ENCODE data around the gene ZNF629. TPM values are rescaled to one million over a fixed set of nuclear protein-coding genes. Genes with fewer than 3 reads are reported as not detected.

ZNF629 gene
- total RNA-seq, 1 experiment from 2014 or later = 18.4 TPM

DNA sequence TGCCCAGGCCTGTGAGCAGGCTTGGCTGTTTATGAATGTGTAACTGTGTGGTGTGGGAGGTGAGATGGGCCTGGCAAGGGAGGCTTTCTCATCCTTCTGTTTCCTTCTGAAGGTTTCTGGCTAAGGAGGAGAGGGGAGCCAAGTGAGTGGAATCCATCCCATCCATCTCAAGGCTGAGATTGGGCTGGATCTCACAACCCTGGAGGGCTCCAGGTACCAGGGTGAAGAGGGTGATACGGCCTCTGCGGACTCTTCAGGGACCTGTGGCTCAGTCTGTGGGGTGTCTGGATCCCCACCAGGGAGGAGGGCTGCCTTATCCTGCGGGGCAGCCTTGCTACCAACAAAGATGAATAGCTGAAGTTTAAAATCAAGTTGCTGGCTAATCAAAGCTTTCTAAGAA lies 7.0 kb downstream of the ZNF629 start:
- no peaks in the 10 kb centered on the region for H3K9me3 ChIP-seq (ENCODE audit: control insufficient read depth in 1 of 2, insufficient read depth in 1 of 2, low read depth in 1 of 2, low read length in 2 of 2)
- no peak overlapping the region for H3K4me3 ChIP-seq (replicated peaks in 1 of 2; ENCODE audit: low read depth in 1 of 2, low read length in 2 of 2)
- H4K20me1 ChIP-seq (ENCODE audit: insufficient read depth) = no peaks in the 10 kb centered on the region
- BruUV-seq (replicated peaks) = no TSS peak
- no peak for DNase-seq (ENCODE audit: low read depth, low spot score)
- H3K9me2 ChIP-seq (ENCODE audit: insufficient read depth) = no peaks in the 10 kb centered on the region
- no peak overlapping the region for H3K9ac ChIP-seq (ENCODE audit: low read length)
- H3K4me2 ChIP-seq (ENCODE audit: low read length) = no peak overlapping the region
- H2AFZ ChIP-seq (ENCODE audit: low read depth, low read length, poor library complexity, severe bottlenecking) = no peak overlapping the region
- CTCF ChIA-PET = no interaction called here
- no peaks in the 10 kb centered on the region for H3K27me3 ChIP-seq (ENCODE audit: insufficient read depth, low read length)
- H3K4me1 ChIP-seq (ENCODE audit: control insufficient read depth in 1 of 2, insufficient read depth in 2 of 2, low read length in 2 of 2) = peaks cover 0 to 11% of the 10 kb centered on the region in 2 experiments; a peak in 2 of 4 replicates
- H3K36me3 ChIP-seq (ENCODE audit: control insufficient read depth in 1 of 2, insufficient read depth in 2 of 2, low read length in 2 of 2) = peaks cover 9 to 14% of the 10 kb centered on the region in 2 experiments; a peak in 3 of 4 replicates
- TF ChIP-seq FOSL1 (IDR thresholded peaks at IDR 0.05; ENCODE audit: low read depth) = no peak
- TF ChIP-seq YY1 (IDR thresholded peaks at IDR 0.05; ENCODE audit: extremely low read depth, insufficient replicate concordance, low read depth, low read length) = no peak
- no peak for TF ChIP-seq MAX (IDR thresholded peaks at IDR 0.05)
- TF ChIP-seq ELF1 (IDR thresholded peaks at IDR 0.05; ENCODE audit: borderline replicate concordance, low read depth) = no peak
- no peak for TF ChIP-seq EGR1 (IDR thresholded peaks at IDR 0.05; ENCODE audit: low read depth)
- TF ChIP-seq RAD21 (IDR thresholded peaks at IDR 0.05; ENCODE audit: low read depth) = no peak
- no peak for TF ChIP-seq POLR2AphosphoS5 (IDR thresholded peaks at IDR 0.05; ENCODE audit: low read depth, low read length)
- TF ChIP-seq ZFX (IDR thresholded peaks at IDR 0.05) = no peak
- TF ChIP-seq, protein P1, sequence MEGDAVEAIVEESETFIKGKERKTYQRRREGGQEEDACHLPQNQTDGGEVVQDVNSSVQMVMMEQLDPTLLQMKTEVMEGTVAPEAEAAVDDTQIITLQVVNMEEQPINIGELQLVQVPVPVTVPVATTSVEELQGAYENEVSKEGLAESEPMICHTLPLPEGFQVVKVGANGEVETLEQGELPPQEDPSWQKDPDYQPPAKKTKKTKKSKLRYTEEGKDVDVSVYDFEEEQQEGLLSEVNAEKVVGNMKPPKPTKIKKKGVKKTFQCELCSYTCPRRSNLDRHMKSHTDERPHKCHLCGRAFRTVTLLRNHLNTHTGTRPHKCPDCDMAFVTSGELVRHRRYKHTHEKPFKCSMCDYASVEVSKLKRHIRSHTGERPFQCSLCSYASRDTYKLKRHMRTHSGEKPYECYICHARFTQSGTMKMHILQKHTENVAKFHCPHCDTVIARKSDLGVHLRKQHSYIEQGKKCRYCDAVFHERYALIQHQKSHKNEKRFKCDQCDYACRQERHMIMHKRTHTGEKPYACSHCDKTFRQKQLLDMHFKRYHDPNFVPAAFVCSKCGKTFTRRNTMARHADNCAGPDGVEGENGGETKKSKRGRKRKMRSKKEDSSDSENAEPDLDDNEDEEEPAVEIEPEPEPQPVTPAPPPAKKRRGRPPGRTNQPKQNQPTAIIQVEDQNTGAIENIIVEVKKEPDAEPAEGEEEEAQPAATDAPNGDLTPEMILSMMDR (IDR thresholded peaks at IDR 0.05 in 2 of 3, conservative IDR thresholded peaks at IDR 0.05 in 1 of 3; ENCODE audit: borderline replicate concordance in 1 of 3, insufficient read depth in 1 of 3, low read depth in 2 of 3, low read length in 2 of 3) = no peak
- ATAC-seq = no peak
- POLR2A ChIA-PET = interaction anchor here (0.8 to 1.2 kb wide), 2 partner anchors 9 to 25 kb away, joined by 3 read pairs; no protein-coding TSS in a partner anchor
- peaks cover 5% of the 10 kb centered on the region; the same call in 1 of the 2 replicates for H3K79me2 ChIP-seq (ENCODE audit: insufficient read depth, low read length)
- no peak overlapping the region for H3K27ac ChIP-seq (ENCODE audit: low read depth, low read length)
- intact Hi-C loops (cut with micrococcal nuclease) = no loop called here
- RAD21 ChIA-PET (ENCODE audit: low non-redundant PET in 1 of 2, low total read pairs in 2 of 2, uncharacterized antibody in 2 of 2, unreplicated experiment in 2 of 2) = no interaction called here
